Measurements from ENCODE around the gene SLC7A4.

- TF ChIP-seq CTCF (IDR thresholded peaks at IDR 0.05): no peak
- no peak for TF ChIP-seq POLR2A (IDR thresholded peaks at IDR 0.05)
- no peak for TF ChIP-seq EP300 (IDR thresholded peaks at IDR 0.05)
Measured at GRCh38 chr22:21013657-21014201, 18.6 kb downstream of the SLC7A4 start.

Measured in ovary (tissue), 3 donors.